ELR (cell line): ENCODE data around the gene GFRA1.

ENCODE experiments used
- DNase-seq: peaks from one replicate; pipeline ENCODE4 v3.0.0-alpha.2; 2015; ENCODE audit warnings: low read depth

GFRA1 gene

GRCh38 chr10:116272440-116273283, at the start of gene GFRA1:
TSS of gene GFRA1 (minus strand) at chr10:116273206. CDS start at chr10:116272029, 1,177 bp downstream.
- DNase-seq = peak; percentile 30

GRCh38 chr10:116316503-116316902, 43.5 kb upstream of the GFRA1 start:
- no peak for DNase-seq

- no peak for DNase-seq
These were observed 39.5 kb upstream of the GFRA1 start for GRCh38 chr10:116312548-116312947.

- no peak for DNase-seq
These were observed 38.9 kb upstream of the GFRA1 start for GRCh38 chr10:116311706-116312490.

GRCh38 chr10:116311016-116311415, 38.0 kb upstream of the GFRA1 start:
- no peak for DNase-seq

- DNase-seq = no peak
These were observed 34.4 kb upstream of the GFRA1 start for GRCh38 chr10:116307455-116307854.

- no peak for DNase-seq
These were observed 33.8 kb upstream of the GFRA1 start for GRCh38 chr10:116306847-116307246.

- DNase-seq = no peak
These were observed 31.9 kb upstream of the GFRA1 start for GRCh38 chr10:116304923-116305322.

GRCh38 chr10:116300542-116300941, 27.5 kb upstream of the GFRA1 start:
- DNase-seq = no peak

- DNase-seq = no peak
These were observed 25.6 kb upstream of the GFRA1 start for GRCh38 chr10:116298586-116298985.

- peak; percentile 3 for DNase-seq
These were observed 23.3 kb upstream of the GFRA1 start for GRCh38 chr10:116296291-116296721.

- no peak for DNase-seq
These were observed 19.5 kb upstream of the GFRA1 start for GRCh38 chr10:116292493-116292892.

GRCh38 chr10:116289652-116290051, 16.6 kb upstream of the GFRA1 start:
- no peak for DNase-seq

GRCh38 chr10:116287906-116288501, 15.0 kb upstream of the GFRA1 start:
- peak; percentile 69 for DNase-seq

- no peak for DNase-seq
These were observed 13.7 kb upstream of the GFRA1 start for GRCh38 chr10:116286626-116287200.

GRCh38 chr10:116281775-116282174, 8.8 kb upstream of the GFRA1 start:
- DNase-seq = no peak

GRCh38 chr10:116278846-116279245, 5.8 kb upstream of the GFRA1 start:
- peak; percentile 4 for DNase-seq

GRCh38 chr10:116276981-116277380, 4.0 kb upstream of the GFRA1 start:
- DNase-seq = no peak

- peak; percentile 50 for DNase-seq
These were observed 1.3 kb upstream of the GFRA1 start for GRCh38 chr10:116274064-116274904.

- DNase-seq = peak; percentile 43
These were observed 1.2 kb downstream of the GFRA1 start for GRCh38 chr10:116271593-116272439.
